Colon (tissue), 2 donors: ENCODE data around the gene RALGPS1.

Source experiments
- FAIRE-seq: peaks from 2 replicates; lab custom pipeline; 2012; peaks lifted over from hg19 to GRCh38; lab: Jason Lieb, UNC
- donor health status: control.
- donor health status: control.

RALGPS1 gene

DNA sequence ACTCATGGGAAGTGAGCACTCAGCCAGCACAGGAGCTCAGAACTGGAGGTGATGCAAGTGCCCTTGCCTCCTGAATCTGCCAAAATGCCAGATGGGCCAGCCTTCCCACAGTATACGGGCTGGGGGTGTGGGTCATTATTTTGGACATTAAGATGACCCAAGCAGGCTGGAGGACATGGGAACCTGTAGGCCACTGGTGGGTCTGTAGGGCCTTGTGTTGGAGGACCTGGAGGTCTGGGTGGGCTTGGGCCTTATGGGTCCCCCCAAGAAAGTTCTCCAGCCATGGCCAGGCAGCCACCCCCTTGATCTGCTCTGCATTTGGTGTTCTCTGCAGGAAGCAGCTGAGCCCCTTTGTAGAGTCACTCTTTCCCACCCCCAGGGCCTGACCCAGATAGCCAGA lies 278.9 kb downstream of the RALGPS1 start:
- no peak for FAIRE-seq

GRCh38 chr9:127194881-127195713 lies 280.5 kb downstream of the RALGPS1 start:
- FAIRE-seq = no peak

GRCh38 chr9:127195976-127196825 lies 281.6 kb downstream of the RALGPS1 start:
- no peak for FAIRE-seq

DNA sequence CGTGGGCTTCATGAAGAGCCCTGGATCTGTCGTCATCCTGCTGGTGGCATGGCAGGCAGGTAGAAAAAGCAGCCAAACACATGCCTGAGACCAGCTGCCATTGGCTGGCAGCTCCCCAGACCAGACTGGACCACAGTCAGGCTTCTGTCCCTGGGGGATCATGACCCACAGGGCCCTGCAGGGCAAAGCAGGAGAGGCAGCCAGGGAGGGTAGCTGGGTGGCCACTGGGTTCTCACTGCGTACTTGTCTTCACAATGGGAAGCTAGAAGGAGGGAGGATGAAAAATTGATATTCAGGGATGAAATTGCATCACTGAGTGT lies 282.2 kb downstream of the RALGPS1 start:
- FAIRE-seq = no peak

- no peak for FAIRE-seq
These were observed 282.7 kb downstream of the RALGPS1 start for GRCh38 chr9:127197186-127197860.

DNA sequence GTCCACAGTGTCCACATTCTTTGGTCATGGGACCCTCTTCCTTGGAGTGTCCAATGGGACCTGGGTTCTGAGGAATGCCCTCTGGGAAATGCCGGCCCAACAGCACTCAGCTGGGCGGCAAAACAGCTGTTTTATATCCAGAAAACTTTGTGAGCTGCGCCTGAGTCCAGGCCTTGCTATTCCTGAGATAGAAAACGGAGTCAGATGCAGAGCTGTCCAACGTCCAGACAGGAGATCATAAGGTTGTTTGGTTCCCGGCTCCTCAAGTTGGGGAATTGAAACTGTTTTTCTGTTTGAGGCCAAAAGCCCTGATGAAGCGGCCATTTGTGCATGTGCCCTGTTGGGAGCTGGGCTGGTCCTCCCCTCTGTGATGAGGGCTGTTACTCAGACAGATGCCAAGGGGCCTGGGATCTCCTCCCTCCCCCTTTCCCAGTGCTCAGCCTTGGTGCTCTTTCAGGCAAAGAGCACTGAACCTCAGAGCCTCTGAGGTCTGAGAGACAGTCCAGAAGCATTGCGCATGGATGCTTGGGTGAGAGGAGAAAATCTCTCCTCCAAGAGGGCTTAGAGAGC lies 283.4 kb downstream of the RALGPS1 start:
- FAIRE-seq = no peak

DNA sequence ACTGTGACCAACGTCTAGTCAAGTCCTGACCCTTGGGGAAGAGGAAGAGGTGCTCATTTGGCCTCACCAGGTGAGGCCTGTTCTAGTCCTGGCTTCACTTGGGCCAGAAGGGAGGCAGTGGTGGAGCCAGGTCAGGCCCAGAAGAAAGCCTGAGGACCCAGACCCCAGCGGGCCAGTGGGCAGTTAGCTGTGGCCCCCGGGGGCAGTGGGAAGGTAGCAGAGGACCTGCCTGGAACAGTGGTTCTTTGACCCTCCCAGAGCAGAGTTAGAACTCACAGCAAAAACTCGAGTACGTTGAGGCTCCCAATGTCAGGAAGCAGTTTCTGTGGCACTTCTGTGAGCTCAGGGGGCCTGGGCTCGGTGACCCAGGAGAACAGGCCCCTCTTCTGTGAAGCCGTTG lies 284.0 kb downstream of the RALGPS1 start:
- FAIRE-seq = no peak

- FAIRE-seq = no peak
These were observed 284.6 kb downstream of the RALGPS1 start for GRCh38 chr9:127199001-127199791.

- no peak for FAIRE-seq
These were observed 285.7 kb downstream of the RALGPS1 start for GRCh38 chr9:127200106-127200862.

DNA sequence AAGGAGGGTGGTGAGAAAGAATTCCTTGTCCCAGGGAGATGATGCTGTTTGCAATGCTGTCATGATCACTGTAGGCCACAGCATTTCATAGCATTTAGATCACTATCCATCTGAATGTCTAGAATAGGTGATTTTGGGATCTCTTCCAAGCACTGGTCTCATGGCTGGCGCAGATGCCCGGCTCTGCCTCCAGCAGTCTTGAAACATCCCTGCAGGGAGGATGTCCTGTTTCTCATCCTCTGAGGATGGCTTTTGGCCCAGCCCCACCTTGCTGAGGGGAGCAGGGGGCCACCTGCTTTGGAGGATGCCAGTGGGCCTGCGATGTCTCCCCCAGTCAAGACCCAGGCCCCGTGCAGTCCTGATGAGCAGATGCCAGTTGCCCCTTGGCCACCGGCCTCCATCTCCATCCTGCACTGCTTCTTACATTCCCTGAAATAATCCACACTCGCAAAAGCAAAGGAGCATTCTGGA lies 286.5 kb downstream of the RALGPS1 start:
- FAIRE-seq = no peak

DNA sequence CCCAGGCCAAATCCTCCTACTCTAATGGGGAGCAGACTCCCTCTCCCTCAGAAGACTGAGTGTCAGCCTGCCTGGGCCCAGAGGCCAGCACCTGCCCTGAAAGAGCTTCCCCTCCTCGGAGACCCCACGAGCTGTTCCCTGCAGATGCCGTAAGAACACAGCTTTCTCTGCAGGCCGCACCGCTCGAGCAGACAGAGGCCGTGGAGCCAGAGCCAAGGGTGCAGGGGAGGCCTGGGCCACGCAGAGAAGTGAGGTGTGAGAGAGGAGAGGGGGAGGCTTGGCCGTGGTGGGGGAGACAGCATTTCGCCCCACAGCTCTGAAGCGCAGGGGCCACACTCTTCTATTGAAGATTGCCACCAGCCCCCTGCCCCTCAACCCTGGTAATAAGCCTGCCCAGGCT lies 287.1 kb downstream of the RALGPS1 start:
- no peak for FAIRE-seq

DNA sequence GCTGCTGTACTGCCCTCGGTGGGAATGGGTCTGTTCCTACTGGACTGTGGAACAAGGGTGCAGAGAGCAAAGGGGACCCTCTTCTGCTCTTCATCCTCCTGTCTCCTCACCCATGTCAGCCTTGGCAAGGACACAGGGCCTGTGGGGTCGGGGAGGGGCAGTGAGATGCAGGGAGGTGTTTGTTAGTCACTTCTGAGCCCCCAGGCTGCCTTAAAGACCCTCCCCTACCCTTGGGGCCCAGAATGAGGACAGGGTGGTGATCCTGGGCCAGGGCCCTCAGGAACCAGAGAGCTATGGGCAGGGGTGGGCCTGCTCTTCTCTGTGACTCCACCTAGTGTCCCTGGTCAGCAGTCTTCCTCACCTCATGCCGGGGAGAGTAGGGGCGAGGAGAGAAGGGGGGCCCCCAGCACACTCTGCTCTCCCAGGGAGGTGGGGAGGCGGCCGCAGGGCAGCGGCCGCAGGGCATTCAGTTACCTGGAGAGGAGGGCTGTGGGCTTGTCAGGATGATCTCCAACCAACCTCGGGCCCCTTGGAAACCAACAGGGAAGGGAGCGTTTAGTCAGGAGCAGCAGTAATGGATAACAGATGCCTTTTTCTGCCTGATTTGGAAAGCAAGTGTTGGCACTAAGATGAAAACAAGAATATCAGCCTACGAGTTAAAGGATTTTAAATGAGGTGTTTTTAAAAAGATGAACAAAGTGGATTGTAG lies 288.0 kb downstream of the RALGPS1 start:
- FAIRE-seq = no peak

- no peak for FAIRE-seq
These were observed 289.2 kb downstream of the RALGPS1 start for GRCh38 chr9:127203681-127204327.

DNA sequence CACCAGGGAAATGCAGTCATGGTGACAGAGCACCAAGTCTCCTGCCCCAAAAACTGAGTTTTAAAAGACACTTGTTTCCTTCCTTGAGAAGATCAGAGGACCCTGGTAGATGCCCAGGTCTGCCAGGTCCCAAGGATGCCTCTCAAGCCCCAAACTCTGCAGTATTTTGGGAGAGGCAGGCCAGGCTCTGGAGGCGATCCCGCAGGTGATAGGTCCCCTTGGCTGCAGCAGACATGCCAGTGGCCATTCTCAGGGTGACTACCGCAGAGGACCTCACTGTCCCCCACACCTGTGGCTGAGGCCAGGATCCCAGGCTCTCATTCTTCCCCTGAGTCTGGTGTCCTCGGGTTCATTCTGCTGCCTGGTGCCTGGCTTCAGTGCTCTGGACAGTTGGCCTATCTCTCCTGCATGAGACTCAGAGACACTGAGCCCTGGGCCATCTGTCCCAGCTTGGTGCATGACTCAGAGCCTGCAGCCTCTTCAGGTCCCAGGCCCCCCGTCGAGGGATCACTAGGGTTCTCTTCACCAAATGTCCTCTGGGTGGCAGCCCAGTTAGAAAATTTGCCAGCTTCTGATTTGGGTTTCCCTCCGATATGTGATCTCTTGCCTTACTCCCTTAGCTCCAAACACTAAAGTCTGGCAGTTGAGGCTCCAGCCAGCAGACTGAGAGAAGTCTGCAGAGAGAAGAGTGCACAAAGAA lies 290.3 kb downstream of the RALGPS1 start:
- no peak for FAIRE-seq

- no peak for FAIRE-seq
These were observed 291.4 kb downstream of the RALGPS1 start for GRCh38 chr9:127205952-127206351.

- FAIRE-seq = no peak
These were observed 292.1 kb downstream of the RALGPS1 start for GRCh38 chr9:127206666-127207065.

- no peak for FAIRE-seq
These were observed 293.3 kb downstream of the RALGPS1 start for GRCh38 chr9:127207734-127208410.

- no peak for FAIRE-seq
These were observed 293.8 kb downstream of the RALGPS1 start for GRCh38 chr9:127208416-127208815.
